Middle frontal gyrus (tissue), 1 donor: ENCODE data around the gene GPR180.

ENCODE experiments used
- DNase-seq: peaks from one replicate; pipeline ENCODE4 v3.0.0-alpha.2; 2015; ENCODE audit warnings: low spot score; ENCODE audit errors: extremely low spot score

Gene GPR180

DNA sequence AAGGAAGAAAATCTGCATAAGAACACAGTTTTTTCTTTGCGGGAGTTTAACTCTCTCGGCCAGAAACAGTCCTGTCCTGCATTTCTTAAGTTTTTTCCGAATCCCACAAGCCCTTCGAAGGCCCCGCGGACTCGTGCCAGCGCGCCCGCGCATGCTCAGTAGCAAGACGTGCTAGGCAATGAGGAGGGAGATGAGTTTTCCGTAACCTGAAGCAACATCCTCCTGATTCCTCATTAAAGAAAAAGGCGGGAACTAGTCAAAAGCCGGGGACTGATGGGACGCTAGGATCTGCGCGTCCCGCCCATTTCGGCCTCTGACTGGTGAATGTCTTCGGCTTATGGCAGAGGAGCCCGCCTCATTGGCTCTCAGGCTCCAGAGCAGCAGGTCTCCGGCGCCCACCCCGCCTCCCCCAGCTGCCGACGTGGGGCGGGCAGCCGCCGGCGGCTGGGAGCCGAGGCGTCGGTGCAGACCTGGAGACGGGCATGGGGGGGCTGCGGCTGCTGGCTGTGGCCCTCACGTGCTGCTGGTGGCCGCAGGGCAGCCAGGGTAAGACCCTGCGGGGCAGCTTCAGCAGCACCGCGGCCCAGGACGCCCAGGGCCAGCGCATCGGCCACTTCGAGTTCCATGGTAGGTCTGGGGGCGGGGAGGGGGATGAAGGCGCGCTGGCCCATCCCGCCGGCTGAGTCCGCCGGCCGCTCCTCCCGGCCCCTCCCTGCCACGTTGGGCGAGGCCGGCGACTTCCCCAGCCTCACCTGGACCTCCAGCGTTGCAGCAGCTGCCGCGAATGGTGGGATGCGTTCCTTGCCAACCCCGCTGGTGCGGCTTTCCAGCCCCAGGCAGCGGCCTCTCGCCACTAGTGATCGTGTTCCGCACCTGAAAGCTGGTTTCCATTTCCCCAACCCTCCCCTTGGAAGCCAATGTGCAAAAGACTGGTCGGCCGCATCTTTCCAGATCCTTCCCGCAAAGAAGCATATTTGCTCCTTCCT is at the start of gene GPR180:
GPR180 (plus strand) TSS at position 412 of the 986 bp plus-strand sequence; CDS start at position 483, 71 bp downstream.
- DNase-seq: peak; percentile 93

DNA sequence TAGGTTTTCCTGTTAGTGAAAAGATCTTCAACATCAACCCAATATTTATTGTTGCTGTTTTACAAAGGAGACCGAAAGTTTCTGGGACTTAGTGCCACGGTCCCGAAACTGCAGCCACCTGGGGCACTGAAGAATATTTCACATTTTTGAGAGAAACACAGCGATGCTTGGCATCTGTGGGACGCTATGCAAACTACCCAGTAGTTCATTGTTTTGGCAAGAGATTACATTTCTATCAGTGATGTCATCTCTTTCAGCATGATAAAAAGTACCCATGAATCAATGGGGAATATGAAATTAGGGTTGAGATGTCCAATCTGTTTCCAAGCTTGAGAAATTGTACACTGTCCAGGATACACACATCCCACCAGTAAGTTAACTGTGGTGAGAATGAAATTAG is 49.6 kb upstream of the GPR180 start:
- DNase-seq: no peak

DNA sequence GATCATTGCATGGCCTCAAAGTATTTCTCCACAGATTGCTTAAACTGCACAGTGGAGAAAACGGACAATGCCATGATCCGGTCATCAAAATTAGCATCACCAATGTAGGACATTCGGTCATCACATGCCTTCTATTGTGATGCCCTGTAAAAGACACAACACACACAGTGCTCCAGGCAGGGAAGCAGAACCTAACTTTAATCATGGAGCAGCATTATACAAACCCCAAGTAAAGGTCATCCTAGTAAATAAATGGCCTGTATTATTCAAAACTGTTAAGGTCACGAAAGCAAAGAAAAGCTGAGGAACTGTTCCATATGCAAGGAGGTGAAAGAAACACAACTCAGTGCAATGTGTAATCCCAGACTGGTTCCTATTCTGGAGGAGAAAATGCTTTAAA is 47.9 kb upstream of the GPR180 start:
- DNase-seq: no peak

DNA sequence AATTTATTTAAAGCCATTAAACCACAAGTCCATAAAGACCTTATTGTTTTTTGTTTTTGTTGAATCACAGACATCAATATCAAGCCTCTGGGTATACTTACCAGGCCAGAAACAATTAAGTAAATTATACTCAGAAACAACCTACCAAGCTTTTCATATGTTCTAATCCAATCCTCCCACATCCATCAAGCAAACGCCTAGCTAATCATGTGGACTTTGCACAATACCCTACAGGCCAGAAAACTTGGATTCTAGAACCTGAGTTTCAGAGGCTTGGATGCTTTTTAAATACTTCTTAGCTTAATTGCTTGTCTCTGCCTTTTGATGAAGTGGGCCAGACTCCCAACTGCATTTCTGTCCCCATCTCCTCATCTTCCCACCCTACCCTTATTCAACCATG is 45.6 kb upstream of the GPR180 start:
- no peak for DNase-seq

DNA sequence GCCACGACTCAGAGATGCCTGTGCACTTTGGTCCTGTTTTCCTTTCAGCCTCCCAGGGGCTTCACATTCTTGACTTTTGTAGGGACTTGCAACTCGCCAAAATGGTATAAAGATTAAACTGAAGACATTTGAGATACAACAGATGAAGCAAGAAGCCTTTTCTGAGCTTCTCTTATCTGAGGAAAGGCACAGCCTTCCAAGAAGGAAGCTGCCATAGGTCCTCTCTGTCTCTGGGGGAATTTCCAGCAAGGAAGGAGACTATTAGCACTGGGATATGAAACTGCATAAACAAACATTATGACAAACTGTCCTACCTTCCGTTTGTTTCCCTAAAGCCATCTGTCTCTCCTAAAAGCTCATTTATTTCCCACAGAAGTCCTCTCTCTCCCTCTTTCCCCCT is 45.0 kb upstream of the GPR180 start:
- no peak for DNase-seq

DNA sequence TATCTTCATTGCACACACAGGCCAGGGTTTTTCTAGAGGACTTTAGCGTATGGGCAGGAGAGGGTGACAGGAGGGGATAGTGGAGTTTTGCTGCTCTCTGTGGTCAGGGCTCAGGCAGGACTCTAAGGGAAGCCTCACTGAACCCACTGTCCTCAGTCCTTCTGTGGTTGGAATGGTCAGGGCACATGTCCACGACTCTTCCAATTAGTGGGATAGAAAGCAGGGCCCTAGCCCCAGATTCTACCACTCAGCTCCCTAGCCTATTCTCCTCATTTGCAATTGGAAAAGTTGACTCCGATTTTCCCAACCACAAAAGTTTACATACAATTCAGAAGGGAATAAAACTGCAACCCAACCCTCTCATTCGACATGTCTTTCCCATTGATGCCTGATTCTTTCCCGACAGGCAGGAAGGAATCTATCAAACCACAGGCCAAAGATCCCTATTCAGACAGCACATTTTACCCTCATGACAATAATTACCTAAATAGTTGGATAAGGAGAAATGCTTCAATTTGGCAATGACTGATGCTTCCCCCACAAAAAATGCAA is 43.9 kb upstream of the GPR180 start:
- no peak for DNase-seq

DNA sequence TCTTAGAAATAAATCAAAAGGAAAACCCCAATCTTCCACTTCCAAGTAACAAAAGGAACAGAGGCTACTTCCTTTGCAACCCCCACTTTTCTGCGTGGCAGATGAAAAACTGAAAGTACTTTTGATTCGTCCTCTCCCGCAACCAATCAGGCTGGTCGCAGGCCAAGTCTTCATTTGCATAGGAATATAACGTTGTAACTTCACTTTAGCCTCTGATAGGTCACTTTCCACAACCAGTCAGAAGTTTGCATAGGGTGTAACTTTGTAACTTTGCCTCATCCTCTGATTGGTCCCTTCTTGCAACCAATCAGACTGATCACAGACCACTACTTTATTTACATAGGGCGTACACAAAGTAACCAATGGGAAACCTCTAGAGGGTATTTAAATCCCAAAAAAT is 42.9 kb upstream of the GPR180 start:
- no peak for DNase-seq

DNA sequence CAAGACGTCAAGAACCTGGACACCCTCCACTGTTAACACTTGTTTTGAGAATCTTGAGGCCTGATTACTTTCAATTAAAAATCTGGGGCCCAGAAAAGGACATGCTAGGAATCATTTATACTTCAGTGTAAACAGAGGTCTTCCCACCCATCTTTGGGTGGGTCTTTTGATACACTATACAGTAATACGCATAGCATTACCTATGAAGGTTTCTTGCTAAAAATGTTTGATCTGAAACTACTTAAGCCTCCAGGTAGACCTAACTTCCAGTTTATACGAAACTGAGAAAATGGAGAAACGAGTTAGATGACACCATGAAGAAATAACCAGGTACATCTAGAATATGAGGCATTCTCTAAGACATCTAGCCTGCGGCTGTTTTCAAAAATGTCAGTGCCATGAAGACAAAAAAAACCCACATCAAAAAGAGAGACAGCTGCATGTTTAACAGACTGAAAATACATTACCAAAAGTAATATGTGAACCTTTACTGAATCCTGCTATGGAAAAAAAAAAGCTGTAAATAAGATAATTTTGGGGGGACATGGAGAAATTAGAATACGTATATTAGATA is 42.3 kb upstream of the GPR180 start:
- no peak for DNase-seq

DNA sequence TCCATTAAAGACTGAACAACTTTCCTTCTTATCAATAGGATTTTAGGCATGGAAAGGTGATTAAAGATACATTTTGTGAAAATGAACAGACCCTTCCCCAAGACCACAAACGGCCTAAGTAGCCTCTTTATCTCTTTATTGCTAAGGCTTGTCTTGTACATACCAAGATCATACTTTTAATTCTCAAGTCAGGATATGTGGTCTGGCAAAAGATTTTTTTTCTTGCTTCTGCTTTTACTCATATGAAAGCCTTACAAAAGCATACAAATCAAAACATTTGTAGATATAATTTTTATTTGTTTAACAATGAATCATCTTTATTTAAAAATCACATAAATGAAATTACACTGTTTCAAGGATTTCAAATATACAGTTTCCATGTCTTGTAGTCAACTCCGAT is 41.5 kb upstream of the GPR180 start:
- no peak for DNase-seq

DNA sequence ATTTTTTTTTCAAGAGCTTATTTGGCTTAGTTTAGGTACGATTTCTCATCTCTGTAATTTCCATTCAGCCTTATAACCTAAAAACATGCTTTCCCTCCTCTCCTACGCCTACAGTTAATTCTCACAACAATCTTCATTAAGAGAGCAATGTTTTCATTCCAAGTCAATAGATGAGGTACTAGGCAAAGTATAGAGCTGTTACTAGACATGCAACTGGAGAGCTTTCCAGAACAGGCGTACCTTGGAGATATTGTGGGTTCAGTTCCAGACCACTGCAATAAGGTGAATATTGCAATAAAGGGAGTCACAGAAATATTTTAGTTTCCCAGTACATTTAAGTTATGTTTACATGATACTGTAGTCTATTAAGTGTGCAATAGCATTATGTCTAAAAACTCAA is 40.5 kb upstream of the GPR180 start:
- no peak for DNase-seq

DNA sequence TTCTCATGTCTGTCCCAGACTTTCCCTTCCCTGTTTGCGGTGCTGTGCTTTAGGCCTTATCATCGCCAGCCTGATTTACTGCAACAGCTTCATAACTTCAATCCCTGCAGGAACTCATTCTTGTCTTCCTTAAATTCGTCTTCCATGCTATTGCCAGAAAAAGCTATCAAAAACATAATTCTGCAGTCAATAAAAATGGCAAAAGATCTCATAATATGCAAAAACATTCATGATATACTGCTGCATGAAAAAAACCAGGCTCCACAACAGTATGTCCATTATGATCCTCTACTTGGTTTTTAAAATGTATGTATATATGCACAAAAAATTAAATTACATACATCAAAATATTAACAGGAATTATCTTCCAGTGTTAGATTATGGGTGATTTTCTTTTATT is 34.1 kb upstream of the GPR180 start:
- DNase-seq: no peak

DNA sequence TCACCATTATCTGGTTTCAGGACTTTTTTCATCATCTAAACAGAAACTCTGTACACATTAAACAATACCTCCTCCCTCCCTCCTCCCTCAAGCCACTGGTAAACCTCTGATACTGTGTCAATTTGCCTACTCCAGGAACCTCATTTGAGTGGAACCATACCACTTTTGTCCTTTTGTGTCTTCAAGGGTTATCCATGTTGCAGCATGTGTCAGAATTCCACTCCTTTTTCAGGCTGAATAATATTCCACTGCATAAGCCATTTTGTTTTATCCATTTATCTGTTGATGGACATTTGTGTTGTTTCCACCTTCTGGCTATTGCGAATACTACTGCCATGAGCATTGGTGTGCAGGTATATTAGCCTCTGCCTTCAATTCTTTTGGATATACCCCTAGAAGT is 33.2 kb upstream of the GPR180 start:
- DNase-seq: no peak

DNA sequence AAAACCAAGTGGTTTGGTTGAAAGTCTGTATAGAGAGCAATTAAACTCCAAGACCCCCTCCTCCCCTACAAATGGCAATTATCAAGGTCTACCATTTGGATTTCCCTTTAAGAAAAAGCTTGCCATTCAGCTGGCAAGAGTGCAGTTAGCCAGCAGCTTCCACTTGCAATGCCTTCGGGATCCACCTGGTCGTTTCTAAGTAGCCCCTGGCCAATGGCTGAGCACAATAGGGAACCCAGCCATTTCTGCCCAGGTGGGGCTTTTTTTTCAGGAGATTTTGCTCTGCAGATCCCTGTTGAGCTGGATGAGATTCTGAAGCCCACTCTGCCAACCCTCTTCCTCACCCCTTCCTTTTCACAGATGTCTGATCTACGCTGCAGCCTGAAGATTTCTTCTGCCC is 32.0 kb upstream of the GPR180 start:
- DNase-seq: no peak

DNA sequence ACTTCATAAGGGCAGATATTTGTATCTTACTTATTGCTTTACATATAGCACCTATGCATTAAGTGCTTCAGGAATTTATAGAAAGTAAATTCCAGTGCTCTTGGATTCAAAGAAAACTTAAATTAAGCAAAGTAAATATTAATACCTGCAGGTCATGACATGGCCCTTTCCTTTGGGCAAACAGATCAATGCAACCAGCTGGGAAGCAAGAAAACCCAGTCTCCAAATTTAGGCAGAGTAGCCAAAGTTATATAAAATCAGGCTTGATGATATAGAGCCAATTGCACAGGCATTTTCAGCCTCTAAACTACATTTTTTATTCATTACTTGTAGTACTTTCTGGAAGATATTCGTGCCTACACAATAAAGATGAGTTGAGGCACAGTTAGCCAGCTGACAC is 22.6 kb upstream of the GPR180 start:
- no peak for DNase-seq

DNA sequence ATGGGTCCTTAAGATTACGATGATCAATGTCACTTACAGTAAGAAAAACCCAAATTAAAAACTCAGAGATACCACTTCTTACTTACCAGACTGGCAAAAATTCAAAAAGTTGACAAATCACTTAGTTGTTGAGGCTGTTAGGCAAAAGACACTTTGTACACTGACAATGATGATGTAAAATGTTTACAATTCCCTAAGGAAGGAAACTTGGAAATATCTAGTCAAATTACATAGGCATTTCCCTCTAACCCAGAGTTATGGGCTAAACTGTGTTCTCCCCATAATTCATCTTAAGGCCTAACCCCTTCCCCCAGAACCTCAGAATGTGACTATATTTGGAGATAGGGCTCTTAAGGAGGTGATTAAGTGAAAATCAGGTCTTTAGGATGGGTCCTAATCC is 17.7 kb upstream of the GPR180 start:
- DNase-seq: no peak

DNA sequence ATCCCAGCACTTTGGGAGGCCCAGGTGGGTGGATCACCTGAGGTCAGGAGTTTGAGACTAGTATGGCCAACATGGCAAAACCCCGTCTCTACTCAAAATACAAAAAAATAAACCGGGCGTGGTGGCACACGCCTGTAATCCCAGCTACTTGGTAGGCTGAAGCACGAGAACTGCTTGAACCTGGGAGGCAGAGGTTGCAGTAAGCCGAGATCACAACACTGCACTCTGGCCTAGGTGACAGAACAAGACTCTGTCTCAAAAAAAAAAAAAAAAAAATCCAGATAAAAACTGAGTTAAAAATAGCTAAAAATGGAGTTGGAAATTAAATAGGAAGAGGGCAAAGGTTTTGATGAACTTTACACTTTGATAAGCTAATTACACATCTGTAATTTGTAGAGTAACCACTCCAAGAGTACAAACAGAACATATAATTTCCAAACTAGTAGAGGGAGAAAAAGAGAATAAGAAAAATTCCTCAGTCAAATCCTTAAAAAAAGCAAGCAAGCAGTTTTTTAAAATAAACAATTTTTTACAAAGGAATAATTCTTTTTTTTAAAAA is 16.0 kb upstream of the GPR180 start:
- DNase-seq: no peak

DNA sequence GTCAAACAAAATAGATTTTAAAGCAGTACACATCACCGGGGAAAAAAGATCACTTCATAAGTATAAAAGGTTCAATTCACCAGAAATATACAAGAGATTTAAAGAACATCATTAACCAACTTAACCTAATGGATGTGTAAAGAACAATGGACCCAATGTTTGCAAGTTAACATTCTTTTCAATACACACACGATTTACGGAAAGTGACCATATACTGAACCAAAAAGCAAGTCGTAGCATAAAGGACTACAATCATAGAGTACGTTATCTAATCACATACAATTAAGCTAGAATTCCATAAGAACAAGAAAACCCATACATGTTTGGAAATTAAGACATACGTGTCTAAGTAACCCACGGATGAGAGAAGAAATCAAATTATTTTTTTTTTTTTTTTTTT is 15.3 kb upstream of the GPR180 start:
- no peak for DNase-seq

DNA sequence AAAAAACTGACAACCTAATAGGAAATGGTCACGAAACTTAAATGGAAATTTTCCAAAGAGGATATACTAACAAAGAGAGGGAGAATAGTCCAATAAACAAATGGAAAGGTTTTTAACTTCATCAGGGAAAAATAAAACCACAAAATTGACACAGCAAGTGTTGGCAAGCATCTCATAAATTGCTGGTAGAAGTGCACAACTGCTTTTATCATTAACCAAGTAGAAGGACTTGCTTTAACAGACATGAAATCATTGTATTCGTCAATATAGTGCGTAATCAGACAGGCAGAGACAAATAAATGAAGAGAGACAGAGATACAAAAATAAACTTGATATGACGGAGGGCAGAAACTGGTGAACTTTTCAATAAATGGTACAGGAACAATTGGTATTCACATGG is 13.1 kb upstream of the GPR180 start:
- DNase-seq: no peak

DNA sequence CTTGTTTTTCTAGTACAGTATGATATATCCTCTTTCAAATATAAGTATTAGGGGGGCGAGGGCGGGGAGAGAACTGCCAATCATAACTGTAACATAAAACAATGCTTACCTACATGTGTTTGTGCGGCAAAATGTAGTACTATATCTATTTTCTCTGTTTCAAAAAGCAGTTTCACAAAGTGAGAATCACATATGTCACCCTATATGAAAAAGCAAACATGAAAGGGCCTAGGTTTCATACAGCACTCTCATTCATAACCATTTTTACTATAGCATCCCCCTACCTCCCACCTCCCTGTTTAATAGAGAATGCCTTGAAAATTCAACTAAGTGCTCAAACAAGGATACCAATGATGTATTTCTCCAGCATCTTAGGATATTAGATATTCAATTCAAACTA is 10.9 kb upstream of the GPR180 start:
- DNase-seq: no peak

DNA sequence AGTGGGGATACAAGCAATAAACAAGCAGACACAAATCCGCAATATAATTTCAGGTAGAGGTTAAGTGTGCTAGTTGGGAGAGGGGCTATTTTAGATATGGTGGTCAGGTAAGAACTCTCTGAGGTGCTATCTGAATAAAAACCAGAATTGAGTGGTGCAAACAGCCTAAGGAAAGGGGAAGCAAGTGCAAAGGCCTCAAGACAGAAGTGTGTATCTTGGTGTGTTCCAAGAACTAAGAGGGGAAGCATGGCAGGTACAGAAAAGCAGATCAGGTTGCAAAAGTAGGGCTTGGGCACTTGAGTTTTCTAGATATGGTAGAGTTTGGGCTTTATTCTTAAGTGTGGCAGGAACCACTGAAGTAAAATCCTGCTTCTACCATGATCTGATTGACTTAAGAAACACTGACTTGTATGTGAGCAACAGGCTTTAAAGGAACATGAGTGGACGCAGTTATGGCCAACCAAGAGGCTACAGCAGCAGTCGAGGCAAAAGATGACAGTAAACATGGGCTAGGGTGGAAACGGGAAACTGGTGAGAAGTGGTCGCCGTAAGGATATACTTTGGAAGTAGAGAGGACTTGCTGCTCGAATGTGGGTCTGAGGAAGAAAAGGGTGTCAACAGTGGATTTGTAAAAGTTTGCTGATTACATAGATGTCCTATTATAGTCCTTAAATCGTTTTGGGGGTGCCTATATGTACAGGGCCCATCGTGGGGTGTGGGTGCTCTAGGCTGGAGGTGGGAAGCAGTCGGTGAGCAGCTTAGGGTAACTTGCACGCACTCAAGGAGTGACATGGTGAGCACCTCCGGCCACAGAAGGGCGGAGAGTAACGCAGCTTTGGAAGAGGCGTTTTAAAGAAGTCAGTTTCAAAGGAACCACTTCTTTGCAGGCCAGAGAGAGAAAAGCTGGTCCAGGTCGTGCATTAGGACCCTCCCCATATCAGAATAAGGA is 6.4 kb upstream of the GPR180 start:
- DNase-seq: no peak

DNA sequence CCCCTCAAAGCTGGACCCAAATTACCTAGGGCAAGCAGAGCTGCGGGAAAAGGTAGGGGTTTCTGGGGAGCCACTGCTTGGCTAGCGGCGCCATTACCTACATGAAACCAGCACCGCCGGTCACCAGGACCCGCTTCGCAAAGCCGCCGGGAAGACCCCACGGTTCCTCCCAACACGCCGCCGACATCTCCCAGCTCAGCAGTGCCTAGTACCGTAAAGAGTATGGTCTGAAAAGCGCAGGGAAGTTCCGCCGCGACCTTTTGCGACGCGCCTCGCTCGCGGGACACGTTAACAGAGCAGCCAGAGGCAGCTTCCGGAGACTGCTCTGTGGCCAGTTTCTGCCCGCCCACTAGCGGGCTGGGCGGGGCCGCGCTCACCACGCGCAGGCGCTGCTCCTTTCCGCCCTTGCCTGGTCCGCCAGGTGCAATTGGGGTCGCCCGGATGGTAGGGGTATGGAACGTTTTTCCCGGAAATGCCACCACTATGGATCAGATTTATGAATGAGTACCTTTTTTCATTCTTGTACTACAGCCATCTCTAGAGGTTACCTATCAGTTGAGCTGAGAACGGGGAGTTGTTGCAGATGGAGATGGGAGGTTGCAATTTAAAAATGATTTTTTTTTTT is 5.6 kb upstream of the GPR180 start, which contains the start of gene TGDS:
TGDS (minus strand) TSS at position 203 of the 625 bp plus-strand sequence; CDS start at position 187, 16 bp downstream.
- DNase-seq: peak; percentile 82
